Urinary bladder (tissue), 4 donors: ENCODE measurements around the gene DEGS2. TPM values are rescaled to one million over a fixed set of nuclear protein-coding genes. Genes with fewer than 3 reads are reported as not detected.

Source experiments
- DNase-seq: peaks from one replicate; pipeline ENCODE4 v3.0.0-alpha.2; 2015; ENCODE audit errors: extremely low spot score
- H3K27ac ChIP-seq: one replicate; pipeline ENCODE4 v1.5.1; 2013; ENCODE audit warnings: low read depth, mild to moderate bottlenecking, moderate library complexity
- H3K36me3 ChIP-seq: one replicate; pipeline ENCODE4 v1.6.1; 2013; ENCODE audit warnings: mild to moderate bottlenecking, moderate library complexity; ENCODE audit not compliant: insufficient read depth
- H3K4me1 ChIP-seq: one replicate; pipeline ENCODE4 v1.6.1; 2013; ENCODE audit warnings: mild to moderate bottlenecking, moderate library complexity; ENCODE audit not compliant: insufficient read depth
- H3K4me3 ChIP-seq: one replicate; pipeline ENCODE4 v1.5.1; 2013; ENCODE audit warnings: low read depth, low read length
- whole genome bisulfite sequencing: extraction: QIAGEN DNeasy Blood & Tissue Kit; methylation state at CpG from one replicate; pipeline ENCODE4 v1.1.7; 2013; 5-methylcytosine and 5-hydroxymethylcytosine counted together
- polyA plus RNA-seq: library from polyadenylated mRNA; stranded (reverse); fragments of 200-250 nt; gene quantifications from one replicate; pipeline ENCODE4 v1.2.3, GENCODE V29; 2013
- total RNA-seq: library from RNA; depleted of rRNA; stranded (reverse); fragments of >200 nt; gene quantifications from one replicate; pipeline ENCODE4 v1.2.3, GENCODE V29; 2014
- donor health status: healthy with polysubstance abuse.
- donor health status: healthy.

Gene DEGS2
- total and polyA plus RNA-seq, 2 donors, result 6.2 to 6.5 TPM

- Histone ChIP-seq H3K4me3 (no peak overlapping the region), H3K27ac (peak overlapping the region; percentile 38), H3K36me3 (no peaks in the 10 kb centered on the region), H3K4me1 (no peaks in the 10 kb centered on the region)
- no peak for DNase-seq
- 33% methylated on average over 21 of the region's 21 CpGs for WGBS
Observed at GRCh38 chr14:100149851-100150611, 9.4 kb downstream of the DEGS2 start.

- DNase-seq, result no peak
Observed at GRCh38 chr14:100148837-100149731, 10.4 kb downstream of the DEGS2 start.

GRCh38 chr14:100147691-100148464 lies 11.6 kb downstream of the DEGS2 start:
- Histone ChIP-seq H3K27ac (no peak overlapping the region), H3K4me3 (no peak overlapping the region), H3K36me3 (no peaks in the 10 kb centered on the region), H3K4me1 (no peaks in the 10 kb centered on the region)
- WGBS, result 76% methylated on average over 28 of the region's 28 CpGs
- DNase-seq, result no peak

More at GRCh38 chr14:100148837-100149731, 10.4 kb downstream of the DEGS2 start:
- H3K27ac ChIP-seq, result peak overlapping the region; percentile 38
- H3K4me3 ChIP-seq, result no peak overlapping the region
- no peaks in the 10 kb centered on the region for H3K4me1 ChIP-seq
- no peaks in the 10 kb centered on the region for H3K36me3 ChIP-seq
- WGBS, result 94% methylated on average over 58 of the region's 58 CpGs

GRCh38 chr14:100147181-100147631 lies 12.2 kb downstream of the DEGS2 start:
- Histone ChIP-seq H3K4me3 (no peak overlapping the region), H3K27ac (no peak overlapping the region), H3K4me1 (no peaks in the 10 kb centered on the region), H3K36me3 (no peaks in the 10 kb centered on the region)
- WGBS, result 76% methylated on average over 20 of the region's 20 CpGs
- DNase-seq, result no peak

- Histone ChIP-seq H3K4me1 (no peaks in the 10 kb centered on the region), H3K27ac (no peak overlapping the region), H3K36me3 (no peaks in the 10 kb centered on the region), H3K4me3 (no peak overlapping the region)
- 89% methylated on average over 29 of the region's 29 CpGs for WGBS
- no peak for DNase-seq
Observed at GRCh38 chr14:100146531-100147091, 12.8 kb downstream of the DEGS2 start.

- Histone ChIP-seq H3K27ac (no peak overlapping the region), H3K4me3 (no peak overlapping the region), H3K36me3 (no peaks in the 10 kb centered on the region), H3K4me1 (no peaks in the 10 kb centered on the region)
- no peak for DNase-seq
- 86% methylated on average over 27 of the region's 27 CpGs for WGBS
Observed at GRCh38 chr14:100145682-100146464, 13.6 kb downstream of the DEGS2 start.

- H3K4me1 ChIP-seq, result no peaks in the 10 kb centered on the region
- no peaks in the 10 kb centered on the region for H3K36me3 ChIP-seq
- H3K27ac ChIP-seq, result no peak overlapping the region
- no peak for DNase-seq
- 73% methylated on average over 18 of the region's 18 CpGs for WGBS
- H3K4me3 ChIP-seq, result no peak overlapping the region
Observed at GRCh38 chr14:100144996-100145646, 14.3 kb downstream of the DEGS2 start.

- Histone ChIP-seq H3K4me1 (no peaks in the 10 kb centered on the region), H3K4me3 (no peak overlapping the region), H3K27ac (no peak overlapping the region), H3K36me3 (no peaks in the 10 kb centered on the region)
- DNase-seq, result no peak
- WGBS, result 54% methylated on average over 4 of the region's 4 CpGs
Observed at GRCh38 chr14:100144645-100144995, 14.8 kb downstream of the DEGS2 start.

GRCh38 chr14:100143934-100144333 lies 15.5 kb downstream of the DEGS2 start:
- no peaks in the 10 kb centered on the region for H3K36me3 ChIP-seq
- no peak overlapping the region for H3K4me3 ChIP-seq
- 94% methylated on average over 23 of the region's 23 CpGs for WGBS
- H3K4me1 ChIP-seq, result no peaks in the 10 kb centered on the region
- no peak overlapping the region for H3K27ac ChIP-seq
- no peak for DNase-seq

- Histone ChIP-seq H3K27ac (no peak overlapping the region), H3K36me3 (no peaks in the 10 kb centered on the region), H3K4me3 (no peak overlapping the region), H3K4me1 (no peaks in the 10 kb centered on the region)
- no peak for DNase-seq
- 93% methylated on average over 18 of the region's 18 CpGs for WGBS
Observed at GRCh38 chr14:100143523-100143922, 15.9 kb downstream of the DEGS2 start.

- H3K27ac ChIP-seq, result peak overlapping the region; percentile 39
- no peaks in the 10 kb centered on the region for H3K4me1 ChIP-seq
- H3K36me3 ChIP-seq, result no peaks in the 10 kb centered on the region
- H3K4me3 ChIP-seq, result no peak overlapping the region
- peak; percentile 73 for DNase-seq
- 39% methylated on average over 14 of the region's 14 CpGs for WGBS
Observed at GRCh38 chr14:100142073-100143040, 17.1 kb downstream of the DEGS2 start.
